NCI-H82 (cell line): ENCODE data around the gene ZNF699.
"Not testable (repeated sequence)": the region's sequence is repeated elsewhere in the genome, so short reads cannot be mapped to it uniquely, and the experiment has no call there.

ENCODE experiments used
- DNase-seq: peaks from one replicate; lab custom pipeline; 2025; lab: John Stamatoyannopoulos, UW

Gene ZNF699

DNA sequence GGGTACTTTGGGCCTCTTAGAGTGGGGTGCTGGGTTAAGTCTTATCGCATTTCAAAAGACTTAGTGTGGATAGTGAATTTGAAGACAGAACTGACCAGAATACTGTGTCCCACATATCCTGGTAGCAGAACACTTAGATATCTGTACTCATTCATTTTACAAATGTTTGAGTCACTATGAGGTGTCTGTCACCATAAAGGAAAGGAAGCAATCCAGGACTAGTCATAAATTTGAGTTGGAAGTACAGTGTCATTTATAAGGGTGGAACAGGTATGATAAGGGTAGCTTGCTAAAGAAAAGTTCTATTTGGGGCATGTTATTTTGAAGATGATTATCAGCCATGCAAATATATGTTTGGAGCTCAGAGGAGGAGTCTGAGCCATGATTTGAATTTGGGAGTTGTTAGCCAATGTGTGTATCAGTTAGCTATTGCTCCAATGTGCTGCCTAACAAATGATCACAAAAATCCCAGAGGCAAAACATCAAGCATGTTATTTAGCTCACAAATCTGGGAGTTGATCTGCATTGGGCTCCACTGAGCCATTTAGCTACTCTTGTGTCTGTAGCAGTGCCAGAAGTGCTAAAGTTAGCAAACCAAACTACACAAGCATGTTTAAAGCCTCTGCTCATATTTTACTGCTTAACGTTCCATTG is 20.3 kb downstream of the ZNF699 start:
- no peak for DNase-seq

DNA sequence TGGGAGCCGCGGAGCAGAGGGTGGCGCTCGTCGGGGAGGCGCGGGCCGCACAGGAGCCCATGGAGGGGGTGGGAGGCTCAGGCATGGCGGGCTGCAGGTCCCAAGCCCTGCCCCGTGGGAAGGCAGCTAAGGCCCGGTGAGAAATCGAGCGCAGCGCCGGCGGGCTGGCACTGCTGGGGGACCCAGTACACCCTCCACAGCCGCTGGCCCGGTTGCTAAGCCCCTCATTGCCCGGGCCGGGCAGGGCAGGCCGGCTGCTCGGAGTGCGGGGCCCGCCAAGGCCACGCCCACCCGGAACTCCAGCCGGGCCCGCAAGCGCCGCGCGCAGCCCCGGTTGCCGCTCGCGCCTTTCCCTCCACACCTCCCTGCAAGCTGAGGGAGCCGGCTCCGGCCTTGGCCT is 26.2 kb downstream of the ZNF699 start:
- not testable (repeated sequence) for DNase-seq

DNA sequence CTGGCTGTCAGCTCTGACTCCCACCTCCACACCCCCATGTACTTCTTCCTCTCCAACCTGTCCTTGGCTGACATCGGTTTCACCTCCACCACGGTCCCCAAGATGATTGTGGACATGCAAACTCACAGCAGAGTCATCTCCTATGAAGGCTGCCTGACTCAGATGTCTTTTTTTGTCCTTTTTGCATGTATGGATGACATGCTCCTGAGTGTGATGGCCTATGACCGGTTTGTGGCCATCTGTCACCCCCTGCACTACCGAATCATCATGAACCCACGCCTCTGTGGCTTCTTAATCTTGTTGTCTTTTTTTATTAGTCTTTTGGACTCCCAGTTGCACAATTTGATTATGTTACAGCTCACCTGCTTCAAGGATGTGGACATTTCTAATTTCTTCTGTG is 58.4 kb downstream of the ZNF699 start:
- DNase-seq: no peak

DNA sequence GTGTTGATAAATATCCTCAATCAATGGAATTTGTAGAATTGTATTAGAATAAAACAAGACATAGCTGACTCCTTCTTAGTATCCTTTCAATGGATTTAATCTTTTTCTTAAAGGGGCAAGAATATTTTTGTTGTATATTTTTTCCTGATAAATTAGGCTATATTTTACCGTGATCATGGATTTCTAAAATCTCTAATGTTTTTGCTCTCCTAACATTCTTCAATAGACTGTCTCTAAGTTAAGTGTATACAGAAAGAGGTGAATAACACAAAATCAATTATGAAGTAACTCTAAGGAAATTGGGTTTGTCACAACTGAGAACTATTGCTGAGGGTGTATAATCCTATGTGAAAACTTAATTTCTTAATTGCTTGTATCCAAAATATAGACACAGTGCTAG is 59.0 kb downstream of the ZNF699 start, which contains the start of gene OR7E24:
Gene OR7E24, plus strand, starts transcription at position 301 of the 400 bp plus-strand sequence. CDS start 114 bp downstream, outside the sequence.
- no peak for DNase-seq
